22Rv1 (cell line): Measurements from ENCODE around the gene GRAMD4.

ENCODE experiments used
- CTCF ChIP-seq: fragments of 450-650 bp; IDR thresholded peaks from 2 replicates; pipeline ENCODE4 v1.5.1; 2017; ENCODE audit warnings: mild to moderate bottlenecking
- ZFX ChIP-seq: fragments of 450-650 bp; IDR thresholded peaks from 2 replicates; pipeline ENCODE4 v1.6.1; 2017; ENCODE audit warnings: antibody characterized with exemption, borderline replicate concordance

GRCh38 chr22:46589871-46590271 is 30.3 kb upstream of the GRAMD4 start:
- no peak for TF ChIP-seq CTCF
- no peak for TF ChIP-seq ZFX
